T-cell (primary cell): ENCODE results near the gene TEX13D. TPM values are rescaled to one million over a fixed set of nuclear protein-coding genes. Genes with fewer than 3 reads are reported as not detected.
A peak's percentile ranks its signal among the peaks of the same experiment; 100 is the strongest.

Source experiments
- ATAC-seq, 4 experiments: fragments of 200-7000 bp in 3 of 4; fragments of 150-1000 bp in 1 of 4; cut with Tn5 transposase; replicated peaks in 1 of 4; 1 replicate in 3 of 4; 2 replicates in 1 of 4; pipeline ENCODE4 v1.10.0; 2021; ENCODE audit warnings: moderate library complexity in 3 of 4, mild to moderate bottlenecking in 2 of 4, moderate number of reproducible peaks in 1 of 4
- CTCF ChIA-PET, 2 donors: fragments of 300-600 bp; sonication (Branson Sonifier 250); formaldehyde crosslinking; loops; one replicate each; lab custom pipeline; 2022; ENCODE audit warnings: antibody characterized with exemption in 2 of 2; lab: Charles Lee
- POLR2A ChIA-PET, 2 donors: fragments of 300-600 bp; sonication (Branson Sonifier 250); formaldehyde crosslinking; loops; one replicate each; lab custom pipeline; 2022; ENCODE audit warnings: antibody characterized with exemption in 2 of 2; lab: Charles Lee
- DNase-seq, 35 experiments: peaks; one replicate each; pipeline versions ENCODE4 v3.0.0 to v3.0.0-alpha.2; 2013 to 2023
- H3K27ac ChIP-seq: one replicate; pipeline ENCODE4 v1.5.1; 2013; ENCODE audit warnings: low read length
- H3K27me3 ChIP-seq, 2 experiments: replicated peaks in 1 of 2; 1 replicate in 1 of 2; 2 replicates in 1 of 2; pipeline versions ENCODE4 v1.6.1 to v1.7.0; 2013; ENCODE audit warnings: low read length in 1 of 2, mixed read lengths in 1 of 2; ENCODE audit not compliant: control insufficient read depth in 2 of 2, insufficient read depth in 2 of 2; ENCODE audit errors: extremely low read depth in 1 of 2
- H3K36me3 ChIP-seq, 2 donors: 1 replicate in 1 of 2; 2 replicates in 1 of 2; pipeline versions ENCODE4 v1.6.1 to v1.7.0; 2013; ENCODE audit warnings: low read length in 1 of 2; ENCODE audit not compliant: control insufficient read depth in 2 of 2, insufficient read depth in 1 of 2; ENCODE audit errors: extremely low read depth in 1 of 2
- H3K4me1 ChIP-seq, 2 experiments: 1 replicate in 1 of 2; 2 replicates in 1 of 2; pipeline versions ENCODE4 v1.6.1 to v1.7.0; 2013; ENCODE audit warnings: low read length in 2 of 2, mixed read lengths in 1 of 2; ENCODE audit not compliant: insufficient read depth in 2 of 2, control insufficient read depth in 1 of 2; ENCODE audit errors: extremely low read depth in 1 of 2
- H3K4me3 ChIP-seq, 2 donors: 1 replicate in 1 of 2; 2 replicates in 1 of 2; pipeline versions ENCODE4 v1.5.1 to v1.7.0; 2013; ENCODE audit warnings: mild to moderate bottlenecking in 2 of 2, low read length in 1 of 2, moderate library complexity in 1 of 2; ENCODE audit not compliant: control insufficient read depth in 1 of 2; ENCODE audit errors: extremely low read depth in 1 of 2
- H3K9me3 ChIP-seq: 2 replicates; pipeline ENCODE4 v1.7.0; 2013
- H3K27ac Mint-ChIP-seq, 2 donors: one replicate each; pipeline ENCODE4 v1.8.0; 2020 to 2021; ENCODE audit warnings: mild to moderate bottlenecking in 2 of 2, mixed read lengths in 2 of 2
- H3K27me3 Mint-ChIP-seq, 2 donors: one replicate each; pipeline ENCODE4 v1.8.0; 2021 to 2022; ENCODE audit warnings: mixed read lengths in 2 of 2
- H3K36me3 Mint-ChIP-seq: one replicate; pipeline ENCODE4 v1.8.0; 2021; ENCODE audit warnings: mixed read lengths
- H3K4me1 Mint-ChIP-seq, 3 donors: one replicate each; pipeline ENCODE4 v1.8.0; 2020 to 2022; ENCODE audit warnings: mixed read lengths in 3 of 3, mild to moderate bottlenecking in 1 of 3
- H3K4me3 Mint-ChIP-seq, 3 donors: one replicate each; pipeline ENCODE4 v1.8.0; 2020 to 2022; ENCODE audit warnings: mild to moderate bottlenecking in 3 of 3, mixed read lengths in 3 of 3, moderate library complexity in 3 of 3
- H3K9me3 Mint-ChIP-seq, 3 donors: one replicate each; pipeline ENCODE4 v1.8.0; 2020 to 2022; ENCODE audit warnings: mixed read lengths in 3 of 3
- WGBS: methylation state at CpG from one replicate; pipeline ENCODE4 v1.1.5; 2013; ENCODE audit warnings: missing lambda C conversion rate; ENCODE audit not compliant: insufficient coverage; 5-methylcytosine and 5-hydroxymethylcytosine counted together
- total RNA-seq, 35 experiments: library from RNA in 6 of 35; stranded (reverse) in 6 of 35; fragments of 120-200 nt in 1 of 35; gene quantifications; one replicate each; pipeline versions ENCODE4 v1.2.1 to v1.2.4 and lab custom pipeline; 2013 to 2026

TEX13D gene
- total RNA-seq, 5 donors from 2014 or later (not counting 1 experiment from before 2014, with no cell fraction given) = not detected

DNA sequence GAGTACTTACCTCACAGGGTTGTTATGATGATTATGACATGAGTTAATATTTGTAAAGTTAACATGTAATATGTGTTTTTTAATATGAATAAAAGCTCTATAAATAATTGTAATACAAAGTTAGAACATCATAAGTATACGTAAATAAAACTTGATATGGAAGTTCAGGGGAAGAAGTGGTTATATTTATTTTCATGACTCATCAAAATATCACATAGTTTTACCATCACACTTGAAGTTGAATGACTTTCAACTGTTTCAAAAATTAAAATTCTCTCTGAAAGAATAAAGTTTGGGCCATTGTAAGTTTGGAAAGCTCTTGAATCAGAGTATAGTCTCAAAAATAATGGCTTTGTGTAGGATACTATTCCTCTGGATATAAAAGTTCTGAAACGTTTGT, 22.2 kb downstream of the TEX13D start:
- Histone ChIP-seq H3K27ac (peak overlapping the region; percentile 38), H3K36me3 (no peaks in the 10 kb centered on the region), H3K4me1 (peaks cover 11 to 33% of the 10 kb centered on the region in 2 experiments), H3K9me3 (no peaks in the 10 kb centered on the region), H3K27me3 (no peaks in the 10 kb centered on the region), H3K4me3 (no peak overlapping the region)
- Mint-ChIP-seq H3K4me1 (peaks cover 50 to 62% (median 55%) of the 10 kb centered on the region in 3 donors), H3K36me3 (peaks cover 10% of the 10 kb centered on the region), H3K9me3 (no peaks in the 10 kb centered on the region), H3K27ac (peak overlapping the region; percentile 62 to 85), H3K27me3 (peaks cover 0 to 3% of the 10 kb centered on the region in 2 donors), H3K4me3 (peak overlapping the region; percentile 28 to 48 (median 45))
- POLR2A ChIA-PET = interaction anchor here in 1 of 2 donors (1.4 kb wide), 1 partner anchor 12 kb away, joined by 3 read pairs; no protein-coding TSS in a partner anchor
- CTCF ChIA-PET = interaction anchor here in 1 of 2 donors (0.8 to 1.2 kb wide), 3 partner anchors 9 to 12 kb away, joined by 4 to 5 read pairs (median 4); partner anchors contain the start of gene SH2D1A
- DNase-seq (no peak), ATAC-seq (no peak)
- 20% methylated on average over 1 of the region's 2 CpGs for WGBS

DNA sequence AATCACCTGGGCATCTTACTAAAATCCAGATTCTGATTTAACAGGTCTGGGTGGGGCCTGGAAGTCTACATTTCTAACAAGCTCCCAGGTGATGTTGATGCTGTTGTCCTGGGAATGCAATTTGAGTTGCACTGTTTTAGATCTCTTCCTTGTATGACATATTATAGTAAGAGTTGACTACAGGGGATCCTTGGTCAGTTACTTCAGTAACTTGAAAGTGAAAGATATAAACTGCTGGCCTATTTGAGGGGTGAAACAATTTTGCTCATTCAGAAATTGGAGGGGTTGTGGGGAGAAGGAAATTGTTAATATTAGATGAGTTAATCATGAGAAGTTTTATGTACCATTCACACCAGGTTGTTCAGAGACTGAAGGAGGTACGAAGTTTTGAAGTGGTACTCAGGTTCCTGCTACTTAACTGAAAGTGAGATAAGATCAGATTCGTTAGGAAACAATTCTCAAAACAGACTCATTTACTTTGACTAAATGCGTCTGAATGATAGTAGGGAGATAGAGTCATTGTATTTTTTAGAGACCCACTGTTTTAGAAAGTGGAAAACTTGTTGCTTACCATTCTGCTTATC, 26.4 kb downstream of the TEX13D start:
- Mint-ChIP-seq H3K4me3 (peak overlapping the region; percentile 45 to 69 (median 59)), H3K9me3 (no peaks in the 10 kb centered on the region), H3K27me3 (peaks cover 0 to 6% of the 10 kb centered on the region in 2 donors), H3K36me3 (peaks cover 22% of the 10 kb centered on the region), H3K27ac (peak overlapping the region; percentile 79 to 91), H3K4me1 (peaks cover 54 to 61% (median 60%) of the 10 kb centered on the region in 3 donors)
- H3K36me3 ChIP-seq = no peaks in the 10 kb centered on the region
- ChIA-PET CTCF (interaction anchor here in 1 of 2 donors (0.8 kb wide), 1 partner anchor 13 kb away, joined by 3 read pairs; the partner anchor contains the start of gene SH2D1A), POLR2A (no interaction called here)
- WGBS = no CpG with 5 or more reads among the region's 3 CpGs
- ATAC-seq (peak; percentile 77 to 86 (median 78)), DNase-seq (peak in 1 of 35 experiments; percentile 54)
- H3K4me1 ChIP-seq = peaks cover 21 to 30% of the 10 kb centered on the region in 2 experiments
- peak overlapping the region in 1 of 2 donors; percentile 3 for H3K4me3 ChIP-seq
- no peaks in the 10 kb centered on the region for H3K9me3 ChIP-seq
- H3K27me3 ChIP-seq = no peaks in the 10 kb centered on the region
- H3K27ac ChIP-seq = peak overlapping the region; percentile 42

DNA sequence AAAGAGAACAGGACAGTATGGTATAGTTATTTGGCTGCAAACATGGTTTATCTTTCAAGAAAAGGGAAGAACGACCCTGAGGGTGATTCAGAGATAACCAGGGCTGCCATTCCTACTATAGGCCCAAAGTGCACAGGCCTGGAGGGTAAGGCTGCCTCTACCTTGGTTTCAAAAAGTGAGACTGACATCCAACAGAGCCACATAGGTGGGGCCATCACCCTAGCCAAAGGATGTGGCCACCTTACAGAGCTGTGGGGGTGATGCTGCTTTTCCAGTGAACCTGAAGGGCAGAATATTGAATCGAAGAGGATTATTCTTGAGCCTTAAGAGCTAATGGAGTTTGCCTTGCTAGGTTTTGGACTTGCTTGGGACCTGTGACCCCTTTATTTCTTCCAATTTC, 29.6 kb downstream of the TEX13D start:
- Mint-ChIP-seq H3K36me3 (peaks cover 20% of the 10 kb centered on the region), H3K27ac (peak overlapping the region; percentile 25 to 66), H3K4me1 (peaks cover 43 to 51% (median 51%) of the 10 kb centered on the region in 3 donors), H3K9me3 (no peaks in the 10 kb centered on the region), H3K27me3 (peaks cover 0 to 6% of the 10 kb centered on the region in 2 donors), H3K4me3 (peak overlapping the region in 1 of 3 donors; percentile 18)
- H3K27me3 ChIP-seq = no peaks in the 10 kb centered on the region
- peaks cover 0 to 7% of the 10 kb centered on the region in 2 donors for H3K36me3 ChIP-seq
- no peak for DNase-seq
- CTCF ChIA-PET = interaction anchor here in 1 of 2 donors (1.0 kb wide), 1 partner anchor 16 kb away, joined by 5 read pairs; the partner anchor contains the start of gene SH2D1A
- WGBS = no CpG with 5 or more reads among the region's 2 CpGs
- no peaks in the 10 kb centered on the region for H3K9me3 ChIP-seq
- no peak overlapping the region for H3K4me3 ChIP-seq
- peaks cover 17 to 26% of the 10 kb centered on the region in 2 experiments for H3K4me1 ChIP-seq
- ATAC-seq = no peak
- peak overlapping the region; percentile 34 for H3K27ac ChIP-seq
- POLR2A ChIA-PET = interaction anchor here in 1 of 2 donors (0.7 kb wide), 1 partner anchor 10 kb away, joined by 4 read pairs; no protein-coding TSS in a partner anchor

DNA sequence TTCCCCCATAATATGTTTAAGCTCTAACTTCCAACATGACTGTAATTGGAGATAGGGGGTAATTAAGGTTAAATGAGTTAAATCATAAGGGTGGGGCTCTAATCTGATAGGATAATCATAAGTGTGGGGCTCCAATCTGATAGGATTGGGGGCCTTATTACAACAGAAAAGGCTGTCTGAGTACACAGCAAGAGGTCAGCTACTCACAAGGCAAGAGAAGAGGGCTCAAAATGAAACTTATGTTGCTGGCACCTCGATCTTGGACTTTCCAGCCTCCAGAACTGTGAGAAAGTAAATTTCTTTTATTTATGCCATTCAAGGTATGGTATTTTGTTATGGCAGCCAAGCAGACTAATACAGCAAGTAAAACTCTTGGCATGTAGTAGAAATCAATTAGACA, 30.3 kb downstream of the TEX13D start:
- no peaks in the 10 kb centered on the region for H3K9me3 Mint-ChIP-seq
- Histone ChIP-seq H3K27me3 (no peaks in the 10 kb centered on the region), H3K4me1 (peaks cover 15 to 22% of the 10 kb centered on the region in 2 experiments), H3K4me3 (no peak overlapping the region), H3K9me3 (no peaks in the 10 kb centered on the region), H3K36me3 (peaks cover 0 to 11% of the 10 kb centered on the region in 2 donors), H3K27ac (peak overlapping the region; percentile 34)
- DNase-seq (no peak), ATAC-seq (no peak)
- peaks cover 37 to 49% (median 46%) of the 10 kb centered on the region in 3 donors for H3K4me1 Mint-ChIP-seq
- POLR2A ChIA-PET = interaction anchor here in 1 of 2 donors (0.7 kb wide), 1 partner anchor 9 kb away, joined by 4 read pairs; no protein-coding TSS in a partner anchor
- no CpG with 5 or more reads among the region's 1 CpG for WGBS
- peak overlapping the region in 1 of 2 donors; percentile 66 for H3K27ac Mint-ChIP-seq
- peaks cover 24% of the 10 kb centered on the region for H3K36me3 Mint-ChIP-seq
- peak overlapping the region in 2 of 3 donors; percentile 18 to 28 for H3K4me3 Mint-ChIP-seq
- CTCF ChIA-PET = interaction anchor here in 1 of 2 donors (1.0 kb wide), 1 partner anchor 16 kb away, joined by 5 read pairs; the partner anchor contains the start of gene SH2D1A
- peaks cover 0 to 3% of the 10 kb centered on the region in 2 donors for H3K27me3 Mint-ChIP-seq

DNA sequence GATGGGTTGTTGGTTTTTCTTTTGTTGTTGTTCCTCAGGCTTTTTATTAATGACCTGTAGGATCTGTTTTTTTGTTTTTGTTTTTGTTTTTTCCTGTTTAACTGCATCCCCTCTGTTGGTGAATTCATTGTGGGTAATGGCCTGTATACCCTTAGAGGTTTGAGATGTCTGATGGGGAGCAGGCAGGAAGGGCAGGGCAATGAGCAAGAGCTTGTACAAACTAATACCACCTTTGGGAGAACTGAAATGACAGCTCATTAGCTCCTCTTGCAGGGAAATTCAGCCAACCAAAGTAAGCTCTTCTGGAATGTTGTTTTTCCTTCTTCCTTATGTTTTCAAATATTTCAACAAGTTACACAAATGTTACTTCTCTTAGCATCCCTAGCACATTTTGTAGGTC, 37.3 kb downstream of the TEX13D start:
- Histone ChIP-seq H3K4me3 (no peak overlapping the region), H3K9me3 (no peaks in the 10 kb centered on the region), H3K36me3 (peaks cover 0 to 34% of the 10 kb centered on the region in 2 donors), H3K4me1 (peaks cover 4 to 10% of the 10 kb centered on the region in 2 experiments), H3K27me3 (no peaks in the 10 kb centered on the region), H3K27ac (peak overlapping the region; percentile 19)
- Mint-ChIP-seq H3K9me3 (no peaks in the 10 kb centered on the region), H3K27ac (peak overlapping the region; percentile 73 to 75), H3K4me3 (no peak overlapping the region), H3K4me1 (peaks cover 17 to 36% (median 30%) of the 10 kb centered on the region in 3 donors), H3K36me3 (peaks cover 35% of the 10 kb centered on the region), H3K27me3 (peaks cover 0 to 12% of the 10 kb centered on the region in 2 donors)
- DNase-seq (no peak), ATAC-seq (no peak)
- CTCF ChIA-PET = no interaction called here
- POLR2A ChIA-PET = interaction anchor here in 1 of 2 donors (0.5 kb wide), 1 partner anchor 410 kb away, joined by 3 read pairs; no protein-coding TSS in a partner anchor

DNA sequence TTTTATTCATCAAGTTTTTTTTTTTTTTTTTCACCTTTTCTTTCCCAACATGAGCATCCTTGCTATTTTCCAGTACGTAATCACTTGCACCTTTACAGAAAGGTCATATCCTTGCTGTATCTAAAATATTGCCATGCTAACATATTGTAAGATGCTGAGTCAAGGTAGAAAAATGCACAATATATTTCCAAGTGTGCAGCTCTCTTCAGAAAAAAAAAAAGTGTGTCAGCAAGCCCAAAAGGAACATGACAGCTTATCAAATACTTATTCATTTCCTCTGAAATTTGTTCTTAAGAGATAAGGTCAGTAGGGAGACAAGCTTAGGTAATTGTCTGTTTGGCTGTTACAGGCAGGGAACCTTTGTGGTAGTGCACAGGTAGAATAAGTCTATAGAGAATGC, 40.9 kb downstream of the TEX13D start:
- Mint-ChIP-seq H3K4me1 (peaks cover 23 to 31% (median 24%) of the 10 kb centered on the region in 3 donors), H3K36me3 (peaks cover 26% of the 10 kb centered on the region), H3K27me3 (peaks cover 0 to 12% of the 10 kb centered on the region in 2 donors), H3K27ac (no peak overlapping the region), H3K9me3 (no peaks in the 10 kb centered on the region), H3K4me3 (no peak overlapping the region)
- DNase-seq = no peak
- H3K36me3 ChIP-seq = peaks cover 0 to 25% of the 10 kb centered on the region in 2 donors
- no peak overlapping the region for H3K27ac ChIP-seq
- no peaks in the 10 kb centered on the region for H3K9me3 ChIP-seq
- ATAC-seq = no peak
- POLR2A ChIA-PET = interaction anchor here (0.6 to 0.7 kb wide), 2 partner anchors 13 to 19 kb away, joined by 3 to 6 read pairs; no protein-coding TSS in a partner anchor
- H3K27me3 ChIP-seq = no peaks in the 10 kb centered on the region
- no peak overlapping the region for H3K4me3 ChIP-seq
- CTCF ChIA-PET = interaction anchor here in 1 of 2 donors (0.6 kb wide), 1 partner anchor 137 kb away, joined by 3 read pairs; no protein-coding TSS in a partner anchor
- WGBS = no CpG with 5 or more reads among the region's 1 CpG
- H3K4me1 ChIP-seq = peaks cover 4 to 10% of the 10 kb centered on the region in 2 experiments
